HL-60 (cell line): Measurements from ENCODE around the gene TOR1A.
"Not testable (repeated sequence)": the region's sequence is repeated elsewhere in the genome, so short reads cannot be mapped to it uniquely, and the experiment has no call there.

Experiments
- DNase-seq, 2 experiments: peaks; one replicate each; pipeline ENCODE4 v3.0.0-alpha.2; 2010 to 2020; ENCODE audit warnings: low read depth in 1 of 2, low spot score in 1 of 2
- H3K27ac ChIP-seq: fragments of 250-450 bp; sonication (Bioruptor Pico); replicated peaks from 2 replicates; pipeline ENCODE4 v1.5.1; 2020; ENCODE audit warnings: mild to moderate bottlenecking, moderate library complexity
- H3K27me3 ChIP-seq: fragments of 250-450 bp; sonication (Bioruptor Pico); 2 replicates; pipeline ENCODE4 v1.5.1; 2021; ENCODE audit warnings: mild to moderate bottlenecking, moderate library complexity; ENCODE audit not compliant: insufficient read depth, poor library complexity, severe bottlenecking
- H3K4me3 ChIP-seq: replicated peaks from 2 replicates; pipeline ENCODE4 v1.5.1; 2011; ENCODE audit warnings: mild to moderate bottlenecking, control low read depth, low read length; ENCODE audit not compliant: insufficient read depth
- GABPA ChIP-seq: IDR thresholded peaks from 2 replicates; pipeline ENCODE4 v1.6.1; 2012; ENCODE audit warnings: low read depth
- POLR2AphosphoS5 ChIP-seq: IDR thresholded peaks from 2 replicates; pipeline ENCODE4 v1.6.1; 2012; ENCODE audit warnings: low read depth
- REST ChIP-seq: IDR thresholded peaks from 2 replicates; pipeline ENCODE4 v1.6.1; 2012; ENCODE audit warnings: low read depth; ENCODE audit not compliant: insufficient replicate concordance
- SPI1 ChIP-seq: IDR thresholded peaks from 2 replicates; pipeline ENCODE4 v1.6.1; 2012; ENCODE audit warnings: low read depth, mild to moderate bottlenecking, borderline replicate concordance
- TF ChIP-seq, protein P1 (sequence below): IDR thresholded peaks from one replicate; pipeline ENCODE4 v1.5.1; 2011; ENCODE audit warnings: low read length, control low read depth, inconsistent platforms; ENCODE audit not compliant: insufficient read depth

Gene TOR1A

GRCh38 chr9:129794549-129794948 lies 29.4 kb downstream of the TOR1A start:
- no peak for DNase-seq
- H3K27ac ChIP-seq: no peak overlapping the region
- no peak for TF ChIP-seq REST
- TF ChIP-seq SPI1: no peak
- TF ChIP-seq GABPA: no peak
- TF ChIP-seq, protein P1, sequence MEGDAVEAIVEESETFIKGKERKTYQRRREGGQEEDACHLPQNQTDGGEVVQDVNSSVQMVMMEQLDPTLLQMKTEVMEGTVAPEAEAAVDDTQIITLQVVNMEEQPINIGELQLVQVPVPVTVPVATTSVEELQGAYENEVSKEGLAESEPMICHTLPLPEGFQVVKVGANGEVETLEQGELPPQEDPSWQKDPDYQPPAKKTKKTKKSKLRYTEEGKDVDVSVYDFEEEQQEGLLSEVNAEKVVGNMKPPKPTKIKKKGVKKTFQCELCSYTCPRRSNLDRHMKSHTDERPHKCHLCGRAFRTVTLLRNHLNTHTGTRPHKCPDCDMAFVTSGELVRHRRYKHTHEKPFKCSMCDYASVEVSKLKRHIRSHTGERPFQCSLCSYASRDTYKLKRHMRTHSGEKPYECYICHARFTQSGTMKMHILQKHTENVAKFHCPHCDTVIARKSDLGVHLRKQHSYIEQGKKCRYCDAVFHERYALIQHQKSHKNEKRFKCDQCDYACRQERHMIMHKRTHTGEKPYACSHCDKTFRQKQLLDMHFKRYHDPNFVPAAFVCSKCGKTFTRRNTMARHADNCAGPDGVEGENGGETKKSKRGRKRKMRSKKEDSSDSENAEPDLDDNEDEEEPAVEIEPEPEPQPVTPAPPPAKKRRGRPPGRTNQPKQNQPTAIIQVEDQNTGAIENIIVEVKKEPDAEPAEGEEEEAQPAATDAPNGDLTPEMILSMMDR: no peak
- TF ChIP-seq POLR2AphosphoS5: no peak
- no peaks in the 10 kb centered on the region for H3K27me3 ChIP-seq
- H3K4me3 ChIP-seq: no peak overlapping the region

DNA sequence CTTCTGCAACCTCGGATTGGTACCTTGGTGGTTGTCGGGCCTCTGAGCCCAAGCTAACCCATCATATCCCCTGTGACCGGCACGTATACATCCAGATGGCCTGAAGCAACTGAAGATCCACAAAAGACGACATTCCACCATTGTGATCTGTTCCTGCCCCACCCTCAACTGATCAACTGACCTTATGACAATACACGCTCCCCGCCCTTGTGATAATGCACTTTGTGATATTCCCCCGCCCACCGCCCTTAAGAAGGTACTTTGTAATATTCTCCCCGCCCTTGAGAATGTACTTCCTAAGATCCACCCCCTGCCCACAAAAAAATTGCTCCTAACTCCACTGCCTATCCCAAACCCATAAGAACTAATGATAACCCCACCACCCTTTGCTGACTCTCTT lies 37.5 kb downstream of the TOR1A start:
- Histone ChIP-seq H3K27me3 (peaks cover 3% of the 10 kb centered on the region), H3K4me3 (no peak overlapping the region), H3K27ac (no peak overlapping the region)
- TF ChIP-seq POLR2AphosphoS5: no peak
- TF ChIP-seq SPI1: no peak
- no peak for DNase-seq

DNA sequence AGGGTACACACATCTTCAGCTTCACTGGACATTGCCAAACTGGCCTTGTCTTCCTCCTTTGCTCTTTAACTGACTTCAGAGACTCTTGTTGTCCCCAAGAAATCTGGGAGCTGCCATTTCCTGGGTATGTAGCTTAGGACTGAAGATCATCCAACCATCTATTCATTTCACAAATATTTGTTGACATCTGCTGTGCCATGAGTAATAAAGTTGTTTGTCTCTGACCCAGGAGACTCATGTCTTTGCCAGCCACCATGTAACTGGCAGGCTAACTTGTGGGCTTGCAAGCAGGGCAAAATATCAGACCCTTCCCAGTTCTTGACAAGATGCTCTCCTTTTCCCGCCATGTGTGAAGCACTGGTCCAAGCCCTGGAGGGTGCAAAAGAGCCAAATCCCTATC lies 38.1 kb downstream of the TOR1A start:
- no peak for DNase-seq
- Histone ChIP-seq H3K27me3 (peaks cover 3% of the 10 kb centered on the region), H3K4me3 (no peak overlapping the region), H3K27ac (no peak overlapping the region)
- TF ChIP-seq, protein P1: no peak
- TF ChIP-seq REST (no peak), GABPA (no peak), POLR2AphosphoS5 (no peak), SPI1 (no peak)

- H3K4me3 ChIP-seq, H3K27ac ChIP-seq, DNase-seq, H3K27me3 ChIP-seq: not testable (repeated sequence)
Observed at GRCh38 chr9:129784970-129785369, 39.0 kb downstream of the TOR1A start.

- TF ChIP-seq POLR2AphosphoS5 (no peak), SPI1 (no peak), REST (no peak), GABPA (no peak)
- TF ChIP-seq, protein P1: peak; percentile 78
- DNase-seq: peak in 1 of 2 experiments; percentile 83
- Histone ChIP-seq H3K27ac (no peak overlapping the region), H3K27me3 (peaks cover 2% of the 10 kb centered on the region), H3K4me3 (no peak overlapping the region)
Observed at GRCh38 chr9:129783516-129784361, 40.2 kb downstream of the TOR1A start.
